Keratinocyte (primary cell): Measurements from ENCODE around the gene CD81. TPM values are rescaled to one million over a fixed set of nuclear protein-coding genes. Genes with fewer than 3 reads are reported as not detected.
"Not testable (repeated sequence)": the region's sequence is repeated elsewhere in the genome, so short reads cannot be mapped to it uniquely, and the experiment has no call there.

ENCODE experiments used
- DNase-seq: peaks from one replicate; pipeline ENCODE4 v3.0.0-alpha.2; 2011; ENCODE audit warnings: low read depth, missing footprints, low spot score
- FAIRE-seq: peaks from 2 replicates; lab custom pipeline; 2011; peaks lifted over from hg19 to GRCh38; lab: Jason Lieb, UNC
- H2AFZ ChIP-seq: 2 replicates; pipeline ENCODE4 v1.6.0; 2012; ENCODE audit warnings: low read length, control low read depth, inconsistent platforms; ENCODE audit not compliant: control insufficient read depth
- H3K27ac ChIP-seq: 2 replicates; pipeline ENCODE4 v1.5.1; 2011; ENCODE audit warnings: low read length; ENCODE audit not compliant: control insufficient read depth, insufficient read depth
- H3K27me3 ChIP-seq: 3 replicates; pipeline ENCODE4 v1.6.0; 2011; ENCODE audit warnings: low read length; ENCODE audit not compliant: control insufficient read depth, insufficient read depth; ENCODE audit errors: extremely low read depth
- H3K36me3 ChIP-seq, 2 experiments: 2 replicates in 1 of 2; 3 replicates in 1 of 2; pipeline ENCODE4 v1.5.1; 2011; ENCODE audit warnings: low read length in 2 of 2, mild to moderate bottlenecking in 1 of 2; ENCODE audit not compliant: control insufficient read depth in 2 of 2, insufficient read depth in 2 of 2; ENCODE audit errors: extremely low read depth in 1 of 2
- H3K4me1 ChIP-seq: 3 replicates; pipeline ENCODE4 v1.5.1; 2011; ENCODE audit warnings: low read length; ENCODE audit not compliant: control insufficient read depth, insufficient read depth; ENCODE audit errors: extremely low read depth
- H3K4me2 ChIP-seq: 3 replicates; pipeline ENCODE4 v1.6.0; 2011; ENCODE audit warnings: low read depth, low read length; ENCODE audit not compliant: control insufficient read depth, insufficient read depth; ENCODE audit errors: extremely low read depth
- H3K4me3 ChIP-seq, 3 experiments: fragments of 200-600 bp in 1 of 3; sonication (generic) in 1 of 3; 2 replicates in 2 of 3; 3 replicates in 1 of 3; pipeline ENCODE4 v1.5.1; 2011 to 2016; ENCODE audit warnings: low read length in 3 of 3, mild to moderate bottlenecking in 3 of 3, control low read depth in 2 of 3, inconsistent platforms in 1 of 3, low read depth in 1 of 3, mixed read lengths in 1 of 3, mixed run types in 1 of 3, moderate library complexity in 1 of 3; ENCODE audit not compliant: control insufficient read depth in 2 of 3, insufficient read depth in 2 of 3; ENCODE audit errors: extremely low read depth in 1 of 3
- H3K79me2 ChIP-seq: 2 replicates; pipeline ENCODE4 v1.6.0; 2012; ENCODE audit warnings: low read length; ENCODE audit not compliant: control insufficient read depth, insufficient read depth
- H3K9ac ChIP-seq: 3 replicates; pipeline ENCODE4 v1.6.0; 2011; ENCODE audit warnings: low read length; ENCODE audit not compliant: control insufficient read depth, insufficient read depth; ENCODE audit errors: extremely low read depth
- H3K9me1 ChIP-seq: 3 replicates; pipeline ENCODE4 v1.6.0; 2011; ENCODE audit warnings: low read length; ENCODE audit not compliant: control insufficient read depth, insufficient read depth; ENCODE audit errors: extremely low read depth
- H3K9me3 ChIP-seq: 2 replicates; pipeline ENCODE4 v1.5.1; 2012; ENCODE audit warnings: low read depth, low read length; ENCODE audit not compliant: control insufficient read depth
- H4K20me1 ChIP-seq: 3 replicates; pipeline ENCODE4 v1.6.0; 2011; ENCODE audit warnings: low read length; ENCODE audit not compliant: control insufficient read depth, insufficient read depth; ENCODE audit errors: extremely low read depth
- CTCF ChIP-seq, 3 experiments: IDR thresholded peaks in 1 of 3; conservative IDR thresholded peaks in 1 of 3; optimal IDR thresholded peaks in 1 of 3; 2 replicates in 2 of 3; 3 replicates in 1 of 3; pipeline versions ENCODE3 to v1.5.1; 2011; ENCODE audit warnings: low read length in 3 of 3, mild to moderate bottlenecking in 3 of 3, moderate library complexity in 2 of 3, control low read depth in 1 of 3, inconsistent platforms in 1 of 3; ENCODE audit not compliant: insufficient read depth in 2 of 3; ENCODE audit errors: extremely low read depth in 1 of 3
- EZH2 ChIP-seq: IDR thresholded peaks from one replicate; pipeline ENCODE4 v1.6.1; 2012; ENCODE audit warnings: inconsistent platforms, mild to moderate bottlenecking, low read length, moderate library complexity
- dilution Hi-C: fragments of 300-500 bp; cut with MboI; formaldehyde crosslinking; loops from one replicate; pipeline ENCODE4 v1.7.0; 2020; ENCODE audit warnings: low sequenced_read_pairs; ENCODE audit not compliant: extremely low pct_ligation_motif_present
- polyA plus RNA-seq, 5 experiments: library from polyadenylated mRNA; depleted of rRNA in 3 of 5; stranded (reverse) in 3 of 5; stranded (forward) in 1 of 5; unstranded in 1 of 5; fragments of >200 nt; gene quantifications; 1 replicate in 1 of 5; 2 replicates in 3 of 5; 3 replicates in 1 of 5; pipeline versions ENCODE4 v1.2.1 to v1.2.3, GENCODE V29; 2011 to 2012; ENCODE audit warnings: missing spikeins in 2 of 5, low read depth in 1 of 5, low replicate concordance in 1 of 5

Gene CD81
- polyA plus RNA-seq, 1 donor (not counting 4 experiments of a cell fraction or from before 2014, with no cell fraction given): 194 TPM

- dilution Hi-C loops, H3K27me3 ChIP-seq, H4K20me1 ChIP-seq, H3K4me1 ChIP-seq, H3K4me3 ChIP-seq, H3K4me2 ChIP-seq, H3K36me3 ChIP-seq, H2AFZ ChIP-seq, H3K9me3 ChIP-seq, FAIRE-seq, H3K79me2 ChIP-seq, DNase-seq, H3K27ac ChIP-seq, H3K9ac ChIP-seq, H3K9me1 ChIP-seq: not testable (repeated sequence)
These were observed 41.8 kb upstream of the CD81 start for GRCh38 chr11:2335286-2335685.

- DNase-seq, H3K4me1 ChIP-seq, FAIRE-seq, H3K4me2 ChIP-seq, H3K4me3 ChIP-seq, dilution Hi-C loops, H3K27ac ChIP-seq, H3K27me3 ChIP-seq, H3K9ac ChIP-seq, H3K79me2 ChIP-seq, H3K9me3 ChIP-seq, H3K36me3 ChIP-seq, H3K9me1 ChIP-seq, H4K20me1 ChIP-seq: not testable (repeated sequence)
- H2AFZ ChIP-seq: peak overlapping the region; percentile 30
These were observed 38.4 kb upstream of the CD81 start for GRCh38 chr11:2338760-2339159.

- H3K9ac ChIP-seq: no peak overlapping the region
- no peaks in the 10 kb centered on the region for H3K4me1 ChIP-seq
- no peak for TF ChIP-seq CTCF (optimal IDR thresholded peaks at IDR 0.05 in 1 of 3, IDR thresholded peaks at IDR 0.05 in 1 of 3, conservative IDR thresholded peaks at IDR 0.05 in 1 of 3; ENCODE audit: extremely low read depth in 1 of 3, insufficient read depth in 2 of 3, low read length in 3 of 3)
- TF ChIP-seq EZH2: no peak
- dilution Hi-C loops: no loop called here
- H3K27me3 ChIP-seq: no peaks in the 10 kb centered on the region
- H3K27ac ChIP-seq: no peak overlapping the region
- H4K20me1 ChIP-seq: no peaks in the 10 kb centered on the region
- H3K4me3 ChIP-seq: no peak overlapping the region
- H3K36me3 ChIP-seq: no peaks in the 10 kb centered on the region
- DNase-seq (no peak), FAIRE-seq (no peak)
- H2AFZ ChIP-seq: no peak overlapping the region
- no peak overlapping the region for H3K4me2 ChIP-seq
- no peaks in the 10 kb centered on the region for H3K9me1 ChIP-seq
- no peaks in the 10 kb centered on the region for H3K79me2 ChIP-seq
- no peaks in the 10 kb centered on the region for H3K9me3 ChIP-seq
These were observed 34.6 kb upstream of the CD81 start for GRCh38 chr11:2342557-2342956.
